Adrenal gland (tissue), 5 donors: ENCODE measurements around the gene STK39.

Experiments
- CTCF ChIP-seq, 6 experiments: fragments of 450-650 bp in 4 of 6; fragments of 200-600 bp in 2 of 6; sonication (generic) in 1 of 6; IDR thresholded peaks; 1 replicate in 5 of 6; 2 replicates in 1 of 6; pipeline versions ENCODE4 v1.5.1 to v1.8.0; 2016 to 2021; ENCODE audit warnings: antibody characterized with exemption in 6 of 6, mild to moderate bottlenecking in 2 of 6, moderate library complexity in 1 of 6
- POLR2A ChIP-seq, 2 donors: fragments of 450-650 bp; IDR thresholded peaks; one replicate each; pipeline ENCODE4 v1.6.1; 2017; ENCODE audit warnings: antibody characterized with exemption in 2 of 2, mild to moderate bottlenecking in 2 of 2, moderate library complexity in 1 of 2
- donor health status: DM: no; HTN: no; CAD: no.

GRCh38 chr2:168139852-168140251 lies 107.5 kb downstream of the STK39 start:
- TF ChIP-seq CTCF (IDR thresholded peaks at IDR 0.05) (no peak), POLR2A (IDR thresholded peaks at IDR 0.05) (no peak)
